Measurements from ENCODE around the gene CARS1. TPM values are rescaled to one million over a fixed set of nuclear protein-coding genes. Genes with fewer than 3 reads are reported as not detected.

Gene CARS1
- total and polyA plus RNA-seq, 9 of the 15 experiments (the other 6 are each of a cell fraction or from before 2014, with no cell fraction given) = 14.4 to 106 (median 73.6) TPM

DNA sequence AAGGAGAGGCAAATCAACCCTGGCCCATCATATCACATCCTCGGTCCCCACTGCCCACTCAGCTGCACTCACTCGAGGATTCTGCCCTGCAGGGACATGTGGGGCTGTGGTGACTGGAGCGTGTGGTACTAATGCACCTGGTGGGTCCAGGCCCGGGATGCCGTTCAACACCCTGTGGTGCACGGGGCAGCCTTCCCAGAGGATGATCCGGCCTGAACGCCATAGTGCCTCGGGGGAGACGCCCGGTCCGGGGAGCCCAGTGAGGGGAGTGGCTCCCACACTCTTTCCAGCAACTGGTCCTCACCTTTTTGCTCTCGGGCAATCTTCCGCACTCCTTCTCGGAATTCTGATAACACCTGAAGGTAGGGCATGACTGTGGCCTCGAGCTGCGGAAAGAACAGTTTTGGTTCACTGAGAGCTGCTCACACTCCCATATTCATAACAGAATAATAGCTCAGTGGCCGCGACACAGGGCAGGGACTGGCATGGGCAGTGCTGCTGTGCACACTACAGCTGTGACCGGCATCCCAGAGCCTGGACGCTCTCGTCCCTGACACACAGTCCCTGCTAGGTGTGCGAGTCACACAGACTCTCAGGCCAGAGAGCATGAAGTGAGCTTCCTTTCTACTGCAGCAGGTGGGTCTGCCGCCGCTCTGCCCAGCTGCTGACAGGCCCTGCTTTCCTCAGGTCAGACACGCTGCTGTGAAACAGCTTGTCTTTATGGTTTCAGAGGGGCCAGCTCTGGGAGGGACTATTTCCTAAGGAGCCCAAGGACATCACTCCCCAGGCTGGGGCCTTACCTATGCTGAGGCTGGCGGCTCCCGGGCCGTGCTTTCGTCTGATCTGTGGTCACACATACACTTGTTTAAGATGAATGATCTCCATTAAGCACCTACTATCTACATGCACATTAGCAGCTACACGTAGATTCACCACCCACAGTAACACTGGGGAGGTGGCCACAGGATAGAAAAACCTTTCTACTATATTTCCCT lies 45.0 kb downstream of the CARS1 start:
- DNase-seq (ENCODE audit: extremely low read depth in 1 of 4, low spot score in 3 of 4) = no peak
- in situ Hi-C loops (cut with MboI) = no loop called here
- no peak for ATAC-seq
- no peaks in the 10 kb centered on the region for H3K27me3 ChIP-seq (ENCODE audit: control insufficient read depth in 2 of 2, insufficient read depth in 2 of 2, low read length in 2 of 2)
- peak overlapping the region in 1 of 2 experiments; percentile 33; a peak in 1 of 4 replicates for H3K9ac ChIP-seq (ENCODE audit: insufficient read depth in 1 of 2, low read depth in 2 of 2, low read length in 2 of 2)
- no peak for FAIRE-seq
- peaks cover 0 to 11% of the 10 kb centered on the region in 2 experiments; a peak in 1 of 5 replicates for H3K4me1 ChIP-seq (replicated peaks in 1 of 2; ENCODE audit: control insufficient read depth in 2 of 2, insufficient read depth in 2 of 2, low read length in 2 of 2)
- H3K36me3 ChIP-seq (ENCODE audit: control insufficient read depth, insufficient read depth, low read length) = peaks cover 77% of the 10 kb centered on the region; the same call in 2 of the 3 replicates
- TF ChIP-seq ZNF316 (IDR thresholded peaks at IDR 0.05) = no peak
- TF ChIP-seq POLR2G (IDR thresholded peaks at IDR 0.05; ENCODE audit: low read depth, low read length) = peak; percentile 30; the same call in 1 of the 2 replicates
- TF ChIP-seq, protein P1, sequence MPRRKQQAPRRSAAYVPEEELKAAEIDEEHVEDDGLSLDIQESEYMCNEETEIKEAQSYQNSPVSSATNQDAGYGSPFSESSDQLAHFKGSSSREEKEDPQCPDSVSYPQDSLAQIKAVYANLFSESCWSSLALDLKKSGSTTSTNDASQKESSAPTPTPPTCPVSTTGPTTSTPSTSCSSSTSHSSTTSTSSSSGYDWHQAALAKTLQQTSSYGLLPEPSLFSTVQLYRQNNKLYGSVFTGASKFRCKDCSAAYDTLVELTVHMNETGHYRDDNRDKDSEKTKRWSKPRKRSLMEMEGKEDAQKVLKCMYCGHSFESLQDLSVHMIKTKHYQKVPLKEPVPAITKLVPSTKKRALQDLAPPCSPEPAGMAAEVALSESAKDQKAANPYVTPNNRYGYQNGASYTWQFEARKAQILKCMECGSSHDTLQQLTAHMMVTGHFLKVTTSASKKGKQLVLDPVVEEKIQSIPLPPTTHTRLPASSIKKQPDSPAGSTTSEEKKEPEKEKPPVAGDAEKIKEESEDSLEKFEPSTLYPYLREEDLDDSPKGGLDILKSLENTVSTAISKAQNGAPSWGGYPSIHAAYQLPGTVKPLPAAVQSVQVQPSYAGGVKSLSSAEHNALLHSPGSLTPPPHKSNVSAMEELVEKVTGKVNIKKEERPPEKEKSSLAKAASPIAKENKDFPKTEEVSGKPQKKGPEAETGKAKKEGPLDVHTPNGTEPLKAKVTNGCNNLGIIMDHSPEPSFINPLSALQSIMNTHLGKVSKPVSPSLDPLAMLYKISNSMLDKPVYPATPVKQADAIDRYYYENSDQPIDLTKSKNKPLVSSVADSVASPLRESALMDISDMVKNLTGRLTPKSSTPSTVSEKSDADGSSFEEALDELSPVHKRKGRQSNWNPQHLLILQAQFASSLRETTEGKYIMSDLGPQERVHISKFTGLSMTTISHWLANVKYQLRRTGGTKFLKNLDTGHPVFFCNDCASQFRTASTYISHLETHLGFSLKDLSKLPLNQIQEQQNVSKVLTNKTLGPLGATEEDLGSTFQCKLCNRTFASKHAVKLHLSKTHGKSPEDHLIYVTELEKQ (CRISPR knock-in tag; IDR thresholded peaks at IDR 0.05) = no peak
- peak; percentile 80 for TF ChIP-seq RBM22 (IDR thresholded peaks at IDR 0.05; ENCODE audit: low read depth, low read length, poor library complexity, severe bottlenecking)
- 0 out of 2 replicates have a peak, but pooled peaks cover 7% of the 10 kb centered on the region for H4K20me1 ChIP-seq (replicated peaks; ENCODE audit: control insufficient read depth, insufficient read depth, low read length)
- no peak overlapping the region for H3K4me3 ChIP-seq
- H3K9me3 ChIP-seq (replicated peaks; ENCODE audit: control insufficient read depth, insufficient read depth, low read depth, low read length) = no peaks in the 10 kb centered on the region
- no peak overlapping the region for H2AFZ ChIP-seq (ENCODE audit: low read depth, low read length)
- no TSS peak for BruUV-seq (replicated peaks)
- H3K27ac ChIP-seq (ENCODE audit: extremely low read depth, low read depth, low read length) = no peak overlapping the region
- ChIA-PET CTCF (ENCODE audit: low intra/inter-chr PET ratio) (no interaction called here), POLR2A (interaction anchor here (0.6 to 1.7 kb wide), 6 partner anchors 8 to 62 kb away, joined by 3 to 6 read pairs (median 3); no protein-coding TSS in a partner anchor)
- intact Hi-C loops (cut with micrococcal nuclease) = no loop called here
- no peak overlapping the region for H3K4me2 ChIP-seq (ENCODE audit: insufficient read depth, low read length)
- no peaks in the 10 kb centered on the region for H3K9me1 ChIP-seq (ENCODE audit: control insufficient read depth, insufficient read depth, low read length)
- WGBS (ENCODE audit: insufficient coverage, low coverage, missing lambda C conversion rate) = 90% methylated on average over 31 of the region's 31 CpGs
- no peaks in the 10 kb centered on the region for H3K79me2 ChIP-seq (ENCODE audit: control insufficient read depth, insufficient read depth, low read length)
